ENCODE data around the gene EIF1AX.

EIF1AX gene

DNA sequence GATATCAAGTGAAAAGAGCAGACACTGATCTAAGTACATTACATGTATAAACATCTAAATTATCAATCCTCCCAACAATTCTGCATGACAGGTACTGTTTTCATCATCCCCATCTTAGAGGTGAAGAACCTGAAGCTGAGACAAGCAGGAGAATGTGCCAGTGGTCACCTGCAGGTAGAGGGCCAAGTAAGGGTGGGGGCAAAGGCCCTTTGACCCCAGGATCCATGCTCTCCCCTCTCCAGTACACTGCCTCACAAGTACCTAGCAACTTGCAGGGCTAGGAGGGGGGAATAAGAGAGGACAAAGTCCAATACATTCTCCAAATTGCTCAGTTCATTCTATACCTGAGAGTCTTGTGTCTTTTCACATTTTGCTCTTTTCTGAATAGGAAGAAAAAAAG is 16.7 kb downstream of the EIF1AX start:
- no peak for DNase-seq

DNA sequence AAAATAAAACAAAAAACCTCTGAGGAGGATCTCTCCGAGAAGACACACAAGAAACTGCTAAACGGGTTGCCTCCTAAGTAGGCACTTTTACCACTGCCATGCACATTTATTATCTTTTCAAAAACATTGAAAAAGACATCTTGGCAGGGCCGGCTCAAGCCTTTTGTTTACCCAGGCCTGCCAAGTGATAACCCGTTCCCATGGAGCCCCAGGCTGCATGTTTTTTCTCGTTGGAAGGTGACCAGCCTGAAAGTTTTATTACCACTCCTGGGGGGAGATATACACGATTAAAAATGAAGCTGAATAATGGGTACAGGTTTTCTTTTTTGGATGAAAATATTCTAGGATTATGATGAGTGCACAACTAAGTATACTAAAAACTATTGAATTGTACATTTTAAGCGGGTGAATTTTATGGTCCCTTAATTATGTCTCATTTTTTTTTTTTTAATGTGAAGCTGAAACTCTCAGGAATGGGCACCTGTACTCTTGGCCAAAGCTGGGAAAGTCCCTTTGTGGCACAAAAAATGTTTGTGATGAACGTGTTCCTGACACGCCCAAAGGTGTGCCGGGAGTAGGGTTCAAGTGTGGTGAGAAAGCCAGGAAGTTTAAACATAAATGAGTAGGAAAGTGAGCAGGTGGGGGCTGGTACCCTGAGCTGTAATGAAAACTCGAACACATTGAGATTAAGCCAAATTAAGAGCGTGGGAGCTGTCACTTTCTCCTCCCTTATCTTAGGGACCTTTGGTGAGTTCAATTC is 23.4 kb downstream of the EIF1AX start:
- no peak for DNase-seq

DNA sequence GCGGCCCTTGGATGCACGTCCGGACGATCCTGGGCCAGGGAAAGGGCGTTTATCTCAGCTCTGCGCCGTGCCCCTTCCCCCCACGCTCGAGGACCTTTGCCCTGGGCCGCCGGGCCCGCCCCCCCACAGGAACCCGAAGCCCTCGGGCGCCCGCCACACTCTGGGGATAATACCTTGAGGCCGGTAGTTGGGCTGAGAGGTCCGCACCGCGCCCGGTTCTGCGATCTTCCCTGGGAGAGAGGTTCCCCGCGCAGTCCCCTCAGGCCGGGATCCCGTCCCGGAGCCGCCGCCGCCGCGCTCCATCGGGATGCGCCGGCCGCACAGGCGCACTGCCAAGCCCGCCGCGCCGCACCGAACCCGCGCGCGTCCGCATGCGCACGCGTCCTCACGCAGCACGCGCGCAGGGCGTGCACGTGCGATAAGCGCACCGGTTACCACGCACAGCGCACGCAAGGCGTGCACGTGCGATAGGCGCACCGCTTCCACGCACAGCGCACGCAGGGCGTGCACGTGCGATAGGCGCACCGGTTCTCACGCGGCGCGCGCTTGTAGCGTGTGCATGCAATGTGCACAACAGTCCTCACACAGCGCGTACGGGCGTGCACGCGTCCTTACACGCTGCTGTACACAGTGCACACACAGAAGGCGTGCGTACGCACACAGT is 24.9 kb downstream of the EIF1AX start, which contains the start of gene MAP7D2:
MAP7D2 (minus strand) TSS at position 331 of the 664 bp plus-strand sequence; CDS start at position 303, 28 bp downstream.
- DNase-seq = no peak

DNA sequence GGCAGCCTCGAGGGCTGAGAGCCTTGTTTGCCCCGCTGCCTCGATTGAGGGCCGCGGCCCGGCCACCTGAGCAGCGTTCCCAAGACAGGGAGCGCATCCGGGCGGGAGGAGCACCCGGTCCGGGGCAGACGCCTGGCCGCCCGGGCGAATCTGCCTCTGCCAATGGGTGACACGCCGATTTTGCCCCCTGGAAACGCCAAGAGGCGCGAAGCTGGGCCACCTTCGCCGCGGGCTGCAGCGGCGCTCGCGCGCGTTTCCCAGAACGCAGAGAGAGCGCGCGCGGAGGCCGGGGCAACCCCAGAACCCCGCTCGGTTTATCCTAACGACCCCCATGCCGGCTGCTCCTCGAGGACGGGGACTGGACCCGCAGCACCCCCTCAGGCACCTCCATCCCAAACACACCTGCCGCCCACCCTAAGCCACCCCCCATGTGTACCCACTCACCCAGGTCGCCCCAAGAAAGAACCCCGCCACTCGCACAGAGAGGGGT is 25.5 kb downstream of the EIF1AX start:
- no peak for DNase-seq

DNA sequence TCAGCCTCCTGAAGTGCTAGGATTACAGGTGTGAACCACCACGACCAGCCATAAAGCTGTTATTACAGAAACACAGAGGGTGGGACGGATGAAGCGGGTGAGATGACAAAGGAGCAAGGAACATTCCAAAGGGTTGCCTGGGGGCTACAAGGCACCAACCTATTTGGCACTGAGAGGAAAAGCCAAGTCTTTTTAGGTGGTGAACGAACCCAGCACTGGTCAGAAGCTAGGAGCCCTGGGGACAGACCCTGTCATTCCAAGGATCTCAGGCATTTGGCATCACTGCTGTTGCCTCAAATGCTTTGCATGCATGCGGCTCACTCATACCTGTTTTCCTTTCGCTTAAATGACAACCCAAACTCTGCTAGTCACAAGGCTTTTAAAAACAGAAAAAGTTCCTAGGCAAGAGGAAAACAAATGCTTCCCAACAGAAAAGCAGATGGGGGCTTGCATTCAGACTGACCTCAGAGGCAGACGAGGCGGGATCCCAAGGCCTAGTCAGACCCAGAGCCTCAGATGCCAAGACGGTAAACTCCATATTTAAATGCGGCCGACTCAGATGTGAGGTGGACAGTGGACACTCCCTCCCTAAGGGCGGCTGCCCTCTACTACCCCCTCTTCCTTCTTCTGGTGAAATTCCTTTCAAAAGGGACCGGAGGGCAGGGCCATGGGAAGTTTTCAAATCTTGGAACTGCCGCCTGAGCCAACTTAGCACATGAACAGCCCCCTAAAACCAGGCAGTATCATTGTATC is 29.4 kb downstream of the EIF1AX start:
- DNase-seq = no peak

DNA sequence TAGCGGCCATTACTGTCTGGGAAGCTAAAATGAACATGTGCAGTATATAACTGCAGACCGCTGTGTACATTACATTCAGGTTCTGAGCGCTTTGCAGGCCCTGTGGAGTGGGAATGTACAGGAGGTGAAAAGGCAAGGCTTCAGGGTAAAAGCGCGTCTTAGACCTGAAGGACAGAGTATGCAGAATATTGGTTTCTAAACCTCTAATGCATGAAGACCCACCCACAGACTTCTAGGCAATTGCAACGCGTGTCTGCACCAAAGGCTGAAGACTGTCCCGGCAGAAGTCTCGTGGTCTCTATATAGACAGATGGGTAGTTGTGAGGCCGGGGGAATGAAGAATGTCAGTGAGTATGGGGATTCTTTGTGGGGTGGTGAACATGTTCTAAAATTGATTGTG is 30.4 kb downstream of the EIF1AX start:
- no peak for DNase-seq

DNA sequence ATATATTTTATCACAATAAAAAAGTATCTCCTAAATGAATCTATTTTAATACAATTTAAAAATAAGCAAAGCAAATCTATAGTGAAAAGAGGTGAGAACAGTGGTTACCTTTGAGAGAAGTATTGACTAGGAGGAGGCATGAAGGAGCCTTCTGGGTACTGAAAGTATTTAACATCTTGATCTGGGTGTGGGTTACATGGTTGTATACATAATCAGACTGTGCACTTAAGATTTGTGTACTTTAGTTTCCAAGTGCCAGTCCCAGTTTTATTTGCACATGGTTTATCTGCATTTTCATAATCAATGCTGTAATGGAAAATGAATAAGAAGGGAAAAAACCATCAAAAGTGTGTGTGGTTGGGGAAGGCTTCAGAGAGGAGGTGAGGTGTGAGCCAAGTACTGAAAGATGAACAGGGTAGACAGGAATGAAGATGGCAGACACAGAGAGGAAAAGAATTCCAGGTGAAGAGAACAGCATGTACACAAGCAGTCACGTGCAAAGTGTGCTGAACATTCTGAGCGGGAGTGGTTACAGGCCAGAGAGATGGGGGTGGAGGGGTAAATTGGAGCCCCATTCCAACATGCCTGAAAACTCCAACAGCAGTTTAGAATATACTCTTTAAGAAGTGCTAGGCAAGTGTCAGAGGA is 39.6 kb downstream of the EIF1AX start:
- DNase-seq = no peak

DNA sequence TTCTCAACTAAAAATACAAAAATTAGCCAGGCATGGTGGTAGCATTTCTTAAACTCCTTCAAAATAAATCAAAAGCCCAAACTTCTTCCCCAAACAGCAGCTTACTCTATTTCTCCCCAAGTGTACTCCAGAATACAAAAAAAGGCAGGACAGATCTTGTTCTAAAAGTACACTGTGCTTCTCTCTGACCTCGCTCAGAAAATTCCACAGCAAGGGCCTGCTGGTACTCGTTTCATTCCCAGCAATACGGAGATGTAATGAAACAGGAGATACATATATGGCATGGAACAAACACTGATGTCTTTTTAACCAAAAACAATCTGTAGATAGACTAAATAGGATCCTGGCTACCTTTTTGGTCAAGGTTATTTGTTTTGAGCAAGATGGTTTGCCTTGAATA is 50.1 kb downstream of the EIF1AX start:
- DNase-seq = no peak

DNA sequence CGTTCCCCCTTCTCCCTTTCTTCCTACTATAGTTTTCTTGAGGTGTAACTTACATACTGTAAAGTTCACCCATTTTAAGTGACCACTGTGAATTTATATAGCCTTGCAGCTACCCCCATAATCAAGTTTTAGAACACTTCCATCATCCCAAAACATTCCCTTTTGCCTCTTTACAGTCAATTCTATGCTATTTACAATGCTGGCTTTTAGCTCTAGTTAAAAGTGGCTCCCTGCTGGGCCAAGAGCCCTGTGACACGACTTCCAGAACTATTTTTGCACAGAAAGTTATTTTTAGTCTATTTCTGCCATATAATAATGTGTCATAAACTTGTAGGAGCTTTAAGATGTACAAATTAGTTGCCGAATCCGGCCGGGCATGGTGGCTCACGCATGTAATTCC is 51.8 kb downstream of the EIF1AX start:
- DNase-seq = no peak

DNA sequence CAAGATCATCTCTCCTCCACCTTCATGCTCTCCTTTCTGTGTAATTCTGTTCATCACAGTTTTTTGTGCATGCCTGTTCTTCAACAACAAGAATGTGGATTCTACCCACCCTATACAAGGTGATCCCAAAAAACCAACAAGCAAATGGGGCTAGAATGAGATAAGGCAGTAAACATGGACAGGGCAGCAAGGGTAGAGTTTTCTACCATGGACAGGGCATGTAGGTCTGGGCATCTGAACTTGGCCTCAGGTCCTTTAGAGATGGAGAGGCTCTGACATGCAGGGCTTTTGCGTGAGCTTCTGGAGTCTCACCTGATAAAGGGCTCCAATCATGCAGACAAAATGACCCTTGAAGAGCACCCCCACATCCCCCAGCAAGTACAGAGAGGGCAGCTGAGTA is 61.4 kb downstream of the EIF1AX start:
- no peak for DNase-seq

Data from activated CD4-positive, alpha-beta T cell treated with anti-CD3 and anti-CD28 coated beads for 48 hours (primary cell).